Cardiac muscle cell (in vitro differentiated cells and primary cell): Measurements from ENCODE around the gene TBXAS1. TPM values are rescaled to one million over a fixed set of nuclear protein-coding genes. Genes with fewer than 3 reads are reported as not detected.
A peak's percentile ranks its signal among the peaks of the same experiment; 100 is the strongest.

Experiments
- DNase-seq, 2 donors: peaks; one replicate each; pipeline versions ENCODE4 v3.0.0 to v3.0.0-alpha.2; 2010 to 2017; ENCODE audit warnings: low read depth in 1 of 2, low spot score in 1 of 2
- H3K27ac ChIP-seq: fragments of 200-600 bp; sonication (generic); 2 replicates; pipeline ENCODE4 v1.5.1; 2016
- H3K27me3 ChIP-seq: fragments of 200-600 bp; sonication (generic); 2 replicates; pipeline ENCODE4 v1.6.0; 2016; ENCODE audit warnings: control low read depth
- H3K36me3 ChIP-seq: fragments of 200-600 bp; sonication (generic); 2 replicates; pipeline ENCODE4 v1.5.1; 2016; ENCODE audit warnings: control low read depth
- H3K4me1 ChIP-seq: fragments of 200-600 bp; sonication (generic); 2 replicates; pipeline ENCODE4 v1.8.1; 2017; ENCODE audit warnings: low read depth, mild to moderate bottlenecking, mixed run types
- H3K4me3 ChIP-seq: fragments of 200-600 bp; sonication (generic); 2 replicates; pipeline ENCODE4 v1.5.1; 2016; ENCODE audit warnings: mild to moderate bottlenecking
- H3K9me3 ChIP-seq: fragments of 200-600 bp; sonication (generic); 2 replicates; pipeline ENCODE4 v1.5.1; 2017; ENCODE audit warnings: low read depth, mild to moderate bottlenecking, control low read depth
- polyA plus RNA-seq: library from polyadenylated mRNA; unstranded; fragments of >200 nt; fragmentation: Nextera tagmentation; extraction: Ambion mirVana; gene quantifications from 2 replicates; pipeline ENCODE4 v1.2.1, GENCODE V29; 2016
- total RNA-seq: library from RNA; depleted of rRNA; stranded (reverse); fragments of >200 nt; gene quantifications from 2 replicates; pipeline ENCODE4 v1.2.3, GENCODE V29; 2016
- TF ChIP-seq, protein P1 (sequence below): IDR thresholded peaks from 2 replicates; pipeline ENCODE4 v1.5.1; 2012; ENCODE audit warnings: low read depth, mild to moderate bottlenecking, low read length

The TBXAS1 gene
- total and polyA plus RNA-seq, 2 experiments from 2014 or later = 0.83 to 6.2 TPM

DNA sequence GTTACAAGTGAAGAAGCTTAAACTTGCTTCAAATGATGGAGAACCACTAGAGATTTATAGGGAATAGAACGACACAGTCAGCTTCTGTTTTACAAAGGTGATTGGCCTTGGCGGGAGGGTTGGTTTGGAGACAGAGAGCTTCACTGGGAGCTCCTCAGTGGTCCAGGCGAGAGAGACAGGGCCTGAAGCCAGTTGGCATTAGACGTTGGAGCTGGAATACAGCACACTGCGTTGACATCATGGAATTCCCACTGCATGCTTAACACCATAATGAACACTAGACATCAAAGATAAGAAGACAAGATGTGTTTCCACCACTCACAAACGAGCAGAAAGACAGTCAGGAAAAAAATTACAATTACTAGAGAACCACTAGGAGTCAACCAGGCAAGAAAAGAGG lies 67.8 kb downstream of the TBXAS1 start:
- H3K4me1 ChIP-seq = no peaks in the 10 kb centered on the region
- H3K27ac ChIP-seq = no peak overlapping the region
- no peaks in the 10 kb centered on the region for H3K27me3 ChIP-seq
- no peaks in the 10 kb centered on the region for H3K36me3 ChIP-seq
- no peak overlapping the region for H3K4me3 ChIP-seq
- H3K9me3 ChIP-seq = no peaks in the 10 kb centered on the region
- DNase-seq = peak in 1 of 2 donors; percentile 64
- TF ChIP-seq, protein P1, sequence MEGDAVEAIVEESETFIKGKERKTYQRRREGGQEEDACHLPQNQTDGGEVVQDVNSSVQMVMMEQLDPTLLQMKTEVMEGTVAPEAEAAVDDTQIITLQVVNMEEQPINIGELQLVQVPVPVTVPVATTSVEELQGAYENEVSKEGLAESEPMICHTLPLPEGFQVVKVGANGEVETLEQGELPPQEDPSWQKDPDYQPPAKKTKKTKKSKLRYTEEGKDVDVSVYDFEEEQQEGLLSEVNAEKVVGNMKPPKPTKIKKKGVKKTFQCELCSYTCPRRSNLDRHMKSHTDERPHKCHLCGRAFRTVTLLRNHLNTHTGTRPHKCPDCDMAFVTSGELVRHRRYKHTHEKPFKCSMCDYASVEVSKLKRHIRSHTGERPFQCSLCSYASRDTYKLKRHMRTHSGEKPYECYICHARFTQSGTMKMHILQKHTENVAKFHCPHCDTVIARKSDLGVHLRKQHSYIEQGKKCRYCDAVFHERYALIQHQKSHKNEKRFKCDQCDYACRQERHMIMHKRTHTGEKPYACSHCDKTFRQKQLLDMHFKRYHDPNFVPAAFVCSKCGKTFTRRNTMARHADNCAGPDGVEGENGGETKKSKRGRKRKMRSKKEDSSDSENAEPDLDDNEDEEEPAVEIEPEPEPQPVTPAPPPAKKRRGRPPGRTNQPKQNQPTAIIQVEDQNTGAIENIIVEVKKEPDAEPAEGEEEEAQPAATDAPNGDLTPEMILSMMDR = no peak

DNA sequence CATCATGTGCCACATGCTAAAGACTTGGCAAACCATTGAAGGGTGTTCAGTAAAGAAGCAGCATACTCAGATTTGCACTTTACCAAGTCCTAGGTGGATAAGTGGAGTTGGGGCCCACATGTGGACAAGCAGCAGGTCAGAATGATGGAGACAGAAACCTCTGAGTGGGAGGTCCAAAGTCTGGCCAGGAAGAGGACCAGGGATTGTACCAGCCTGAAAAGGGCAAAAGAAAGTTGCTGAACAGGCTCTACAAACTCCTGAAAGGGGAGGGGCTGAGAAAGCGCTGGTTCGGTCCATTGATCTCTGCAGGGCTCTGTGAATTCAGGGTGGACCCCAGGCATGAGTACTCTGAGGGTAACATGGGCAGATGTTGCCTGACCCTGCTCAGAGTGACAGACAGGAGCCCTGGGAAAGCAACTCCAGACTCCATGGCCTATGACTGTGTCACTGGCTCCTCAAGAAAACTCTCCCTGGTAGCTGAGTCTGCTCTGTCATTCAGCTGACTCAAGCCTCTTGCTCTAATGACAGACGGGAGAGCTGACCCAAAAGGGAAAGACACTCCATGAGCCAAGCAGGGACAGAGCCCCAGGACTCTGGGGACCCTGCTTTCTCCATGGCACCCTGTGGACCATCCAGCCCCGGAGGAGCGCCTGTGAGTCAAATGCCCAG lies 68.5 kb downstream of the TBXAS1 start:
- Histone ChIP-seq H3K27me3 (no peaks in the 10 kb centered on the region), H3K27ac (no peak overlapping the region), H3K4me3 (no peak overlapping the region), H3K4me1 (no peaks in the 10 kb centered on the region), H3K36me3 (no peaks in the 10 kb centered on the region), H3K9me3 (no peaks in the 10 kb centered on the region)
- DNase-seq = no peak
- TF ChIP-seq, protein P1 = no peak

DNA sequence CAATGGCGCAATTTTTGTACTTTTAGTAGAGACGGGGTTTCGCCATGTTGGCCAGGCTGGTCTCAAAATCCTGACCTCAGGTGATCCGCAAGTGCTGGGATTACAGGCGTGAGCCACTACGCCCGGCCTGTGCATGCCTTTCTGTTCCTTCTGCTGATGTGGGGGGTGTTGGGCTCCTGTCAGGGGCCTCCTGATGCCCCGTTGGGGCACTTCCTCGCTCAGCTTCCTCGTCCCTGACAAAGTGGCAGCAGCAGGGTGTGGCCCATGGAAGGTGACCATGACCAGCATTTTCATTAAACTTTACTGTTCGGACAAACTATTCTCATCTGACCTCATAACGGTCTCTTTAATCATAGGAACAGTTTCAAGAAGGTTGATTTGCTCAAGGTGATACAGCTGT lies 69.4 kb downstream of the TBXAS1 start:
- Histone ChIP-seq H3K4me1 (no peaks in the 10 kb centered on the region), H3K4me3 (no peak overlapping the region), H3K9me3 (no peaks in the 10 kb centered on the region), H3K27ac (no peak overlapping the region), H3K27me3 (no peaks in the 10 kb centered on the region), H3K36me3 (no peaks in the 10 kb centered on the region)
- TF ChIP-seq, protein P1 = no peak
- DNase-seq = no peak

DNA sequence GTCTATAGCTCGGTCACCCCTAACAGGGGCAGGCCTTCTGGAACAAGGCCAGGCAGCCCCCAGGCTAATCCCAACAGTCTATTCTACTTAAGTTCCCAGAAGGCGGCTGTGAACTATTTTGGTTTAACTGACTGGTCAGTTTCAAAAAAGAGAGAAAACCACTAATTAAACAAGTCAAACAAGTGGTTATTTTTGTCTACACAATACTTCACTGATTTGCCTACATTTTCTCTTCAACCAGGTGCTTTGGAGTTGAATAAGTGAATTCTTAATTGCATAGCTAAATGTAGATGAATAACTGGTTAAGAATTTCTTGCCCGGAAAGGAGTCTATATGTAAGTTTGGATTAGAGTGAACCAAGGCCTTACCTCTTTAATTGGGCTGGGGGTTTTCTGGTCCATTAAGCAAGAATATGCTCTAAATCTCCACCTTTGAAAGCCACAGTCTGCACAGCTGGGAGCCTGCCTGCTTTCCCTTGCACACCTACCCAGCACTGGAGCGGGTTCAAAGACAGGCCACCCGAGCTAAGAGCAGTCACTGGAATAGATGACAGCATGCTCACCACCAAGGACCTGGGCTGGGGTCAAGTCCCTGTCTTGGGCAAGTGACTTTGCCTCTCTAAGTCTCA lies 70.4 kb downstream of the TBXAS1 start:
- H3K27ac ChIP-seq = no peak overlapping the region
- no peaks in the 10 kb centered on the region for H3K4me1 ChIP-seq
- no peaks in the 10 kb centered on the region for H3K27me3 ChIP-seq
- no peaks in the 10 kb centered on the region for H3K9me3 ChIP-seq
- no peaks in the 10 kb centered on the region for H3K36me3 ChIP-seq
- TF ChIP-seq, protein P1 = no peak
- DNase-seq = no peak
- H3K4me3 ChIP-seq = no peak overlapping the region

DNA sequence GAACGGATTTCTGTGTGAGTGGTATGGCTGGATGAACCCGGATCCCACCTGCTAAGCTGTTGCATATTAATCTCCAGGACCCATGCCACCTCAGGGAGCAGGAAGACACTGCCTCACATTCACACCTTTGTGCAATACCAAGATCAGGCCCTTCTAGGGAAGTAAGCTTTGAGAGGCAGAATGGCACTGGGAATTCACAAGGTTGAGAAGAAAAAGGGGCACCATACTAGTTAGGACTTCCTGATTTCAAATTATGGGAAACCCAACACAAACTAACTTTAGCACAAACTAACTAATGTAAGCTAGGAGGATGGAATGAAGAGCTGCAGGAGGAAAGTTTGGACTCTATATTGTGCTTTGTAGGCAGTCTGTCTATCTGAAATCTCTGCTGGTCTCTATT lies 71.3 kb downstream of the TBXAS1 start:
- DNase-seq = no peak
- TF ChIP-seq, protein P1 = no peak
- Histone ChIP-seq H3K27me3 (no peaks in the 10 kb centered on the region), H3K36me3 (no peaks in the 10 kb centered on the region), H3K27ac (no peak overlapping the region), H3K4me3 (no peak overlapping the region), H3K9me3 (no peaks in the 10 kb centered on the region), H3K4me1 (no peaks in the 10 kb centered on the region)
